GM21825 (cell line): ENCODE results near the gene FMNL2.

Experiments used
- ATAC-seq: cut with Tn5 transposase; IDR thresholded peaks from one replicate; pipeline ENCODE4 v1.9.1; 2021; ENCODE audit warnings: mild to moderate bottlenecking, moderate library complexity; ENCODE audit not compliant: unreplicated experiment

Gene FMNL2

DNA sequence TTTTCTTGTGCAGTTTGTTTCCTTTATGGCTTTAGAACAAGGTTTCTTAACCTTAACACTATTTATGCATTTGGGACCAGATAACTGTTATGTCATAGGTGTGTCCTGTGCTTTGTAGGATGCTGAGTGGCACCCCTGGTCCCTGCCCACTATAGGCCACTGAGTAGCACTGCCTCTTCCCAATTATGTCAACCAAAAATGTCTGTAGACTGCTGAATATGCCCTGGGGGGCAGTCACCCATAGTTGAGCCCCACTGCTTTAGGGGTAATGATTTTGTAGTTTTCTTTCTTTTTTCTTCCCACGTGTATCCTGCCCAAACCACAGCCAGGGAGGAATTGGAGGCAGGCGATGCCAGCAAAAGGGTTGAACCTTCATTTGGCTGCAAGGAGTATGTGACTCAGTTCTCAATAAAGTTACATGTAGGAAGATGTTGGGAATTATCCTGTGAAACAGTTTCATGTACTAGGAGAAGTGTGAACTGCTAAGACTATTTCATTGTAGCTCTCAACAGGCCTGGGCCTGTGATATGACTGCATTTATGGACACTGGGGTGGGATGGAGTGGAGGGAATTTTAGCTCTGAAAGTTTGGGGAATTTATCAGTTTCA lies 65.7 kb downstream of the FMNL2 start:
- no peak for ATAC-seq

DNA sequence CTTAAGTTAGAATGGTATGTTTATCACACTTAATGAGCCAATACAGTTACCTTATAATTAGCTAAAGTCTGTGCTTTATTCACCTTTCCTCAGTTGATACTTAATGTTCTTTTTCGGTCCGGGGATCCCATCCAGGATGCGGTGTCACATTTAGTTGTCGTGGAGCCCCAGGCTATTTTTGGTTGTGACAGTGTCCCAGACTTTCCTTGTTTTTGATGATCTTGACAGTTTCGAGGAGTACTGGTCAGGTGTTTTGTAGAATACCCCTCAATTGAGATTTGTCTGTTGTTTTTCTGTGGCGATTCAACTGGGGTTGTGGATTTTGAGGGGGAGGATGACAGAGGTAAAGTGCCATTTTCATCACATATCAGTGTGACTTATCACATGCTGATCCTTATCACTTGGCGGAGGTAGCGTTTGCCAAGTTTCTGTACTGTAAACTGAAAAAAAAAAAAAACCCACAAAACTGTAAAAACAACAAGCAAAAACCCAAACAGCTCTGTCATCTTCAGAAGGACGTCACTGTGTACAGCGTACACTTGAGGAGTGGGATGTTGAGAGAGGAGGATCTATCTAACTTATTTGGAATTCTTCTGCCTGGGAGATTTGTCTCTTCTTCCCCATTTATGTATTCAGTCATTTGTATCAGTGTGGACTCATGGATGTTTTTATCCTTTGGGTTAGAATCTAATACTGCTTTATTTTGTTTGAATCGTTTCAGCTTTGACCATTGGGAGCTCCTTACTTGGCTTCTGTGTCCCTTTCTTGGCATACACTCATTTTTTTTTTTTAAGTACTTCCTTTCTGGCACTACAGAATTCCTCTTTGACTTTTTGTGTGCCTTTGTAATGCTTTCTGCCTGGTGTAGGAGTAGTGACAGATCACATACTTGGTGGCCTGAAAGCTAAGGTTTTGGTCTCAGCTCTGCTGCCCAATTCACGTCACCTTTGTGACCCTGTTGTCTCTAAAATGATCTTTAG lies 68.1 kb downstream of the FMNL2 start:
- ATAC-seq: no peak

DNA sequence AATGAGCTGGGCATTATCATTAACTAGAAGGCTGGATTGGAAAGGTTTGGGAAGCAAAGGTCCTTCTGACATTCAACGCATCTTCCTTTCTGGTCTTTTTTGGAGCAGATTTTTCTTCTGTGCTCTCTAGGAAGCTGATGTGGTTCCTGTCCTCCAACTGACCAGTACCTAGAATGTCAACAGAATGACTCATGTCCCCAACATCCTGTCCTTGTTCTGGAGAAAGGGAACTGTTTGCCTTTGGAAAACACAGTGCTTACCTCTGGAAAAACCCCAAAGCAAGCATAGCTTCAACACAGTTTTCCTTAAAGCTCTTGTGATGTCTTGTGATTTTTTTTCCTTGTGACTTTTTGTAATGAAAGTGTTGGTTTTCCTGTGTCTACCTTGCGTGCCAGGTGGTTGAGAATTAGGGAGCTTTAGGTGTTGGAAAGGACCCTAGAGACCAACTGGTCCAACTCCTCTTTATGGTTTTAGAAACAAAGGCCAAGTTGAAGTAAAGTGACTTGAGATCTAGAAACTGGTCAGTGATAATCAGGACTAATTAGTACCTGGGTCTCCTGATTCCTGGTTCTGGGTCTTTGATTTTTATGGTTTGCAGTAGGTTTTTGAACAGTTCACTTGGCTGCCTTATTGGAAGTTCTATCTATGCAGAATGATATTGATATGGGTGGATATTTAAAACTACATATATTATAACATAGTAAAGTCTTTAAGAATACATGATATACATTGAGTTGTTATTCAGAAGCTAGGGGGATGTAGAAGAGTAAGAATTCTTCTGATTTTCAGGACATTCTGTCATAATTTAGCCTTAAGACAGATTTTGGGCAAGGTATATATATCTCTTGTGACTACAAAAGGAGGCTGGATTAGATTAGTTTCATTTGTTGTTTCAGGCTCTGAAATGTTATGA lies 70.5 kb downstream of the FMNL2 start:
- no peak for ATAC-seq

DNA sequence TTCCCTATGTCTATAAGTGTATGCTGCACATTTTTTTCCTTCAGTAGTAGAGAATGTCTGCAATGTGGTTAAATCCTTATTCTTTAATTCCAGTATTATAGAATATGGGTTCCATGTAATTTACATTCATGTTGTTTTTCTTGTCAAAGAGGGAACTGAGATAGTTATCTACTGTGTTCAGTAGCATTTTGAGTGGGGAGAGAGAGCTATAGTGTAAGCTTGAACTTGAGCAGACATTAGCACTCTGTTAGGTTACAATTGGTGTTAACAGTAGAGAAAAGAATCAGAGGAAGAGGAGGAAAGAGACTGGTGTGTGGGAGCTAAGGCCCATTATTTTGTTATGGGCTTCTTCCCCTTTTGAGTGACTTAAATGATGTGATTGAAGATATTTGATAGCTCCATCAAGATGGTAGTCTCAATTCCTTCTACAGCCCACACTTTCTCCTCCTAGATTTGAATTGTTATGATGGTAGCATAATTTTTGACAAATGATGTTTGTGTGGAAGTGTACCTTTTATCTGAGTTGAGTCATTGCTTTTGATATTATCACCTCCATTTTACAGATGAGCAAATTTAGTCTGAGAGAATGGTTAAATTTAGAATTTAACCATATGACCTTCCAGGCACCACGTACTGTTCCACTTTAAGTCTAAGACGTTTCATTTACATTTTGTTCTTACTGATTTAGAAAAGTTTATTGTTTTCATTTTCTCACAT lies 71.3 kb downstream of the FMNL2 start:
- ATAC-seq: peak; percentile 48

DNA sequence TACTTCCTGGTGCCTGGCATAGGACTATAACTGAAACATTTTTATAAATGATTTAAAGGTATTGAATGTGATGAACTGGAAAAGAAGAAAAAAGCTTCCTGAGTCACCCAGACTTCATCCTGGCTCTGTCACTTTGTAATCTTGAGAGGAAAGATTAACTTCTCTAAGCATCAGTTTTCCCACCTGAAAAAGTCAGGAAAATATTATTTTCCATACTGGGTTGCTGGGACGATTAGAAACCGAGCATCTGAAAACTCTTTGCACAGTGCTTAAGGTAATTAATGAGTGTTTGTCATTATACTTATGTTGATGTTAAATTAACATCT lies 71.8 kb downstream of the FMNL2 start:
- ATAC-seq: no peak

DNA sequence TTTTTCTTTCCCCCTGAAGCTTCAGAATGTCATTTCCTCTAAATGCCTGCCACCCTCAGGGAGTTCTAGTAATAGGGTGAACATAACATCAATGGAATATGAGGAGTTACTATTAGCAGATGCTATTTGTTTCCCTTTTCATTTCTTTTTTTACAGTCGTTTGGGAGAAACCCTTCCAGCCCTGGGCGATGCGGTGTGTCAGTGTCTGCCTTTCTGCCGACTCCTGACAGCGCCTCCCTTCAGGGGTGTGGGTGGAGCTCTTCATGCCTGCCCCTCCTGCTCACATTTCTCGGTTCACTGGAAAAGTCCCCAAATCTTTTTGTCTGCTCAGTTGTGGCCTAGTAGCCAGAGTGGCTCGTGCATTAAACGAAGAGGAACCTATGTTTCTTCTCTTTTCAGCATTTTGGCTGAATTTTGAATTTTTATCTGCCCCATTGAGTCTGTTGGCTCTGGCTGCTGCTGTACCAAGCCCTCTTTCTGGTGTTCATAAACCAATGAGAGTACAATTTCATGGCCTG lies 72.3 kb downstream of the FMNL2 start:
- peak; percentile 88 for ATAC-seq

DNA sequence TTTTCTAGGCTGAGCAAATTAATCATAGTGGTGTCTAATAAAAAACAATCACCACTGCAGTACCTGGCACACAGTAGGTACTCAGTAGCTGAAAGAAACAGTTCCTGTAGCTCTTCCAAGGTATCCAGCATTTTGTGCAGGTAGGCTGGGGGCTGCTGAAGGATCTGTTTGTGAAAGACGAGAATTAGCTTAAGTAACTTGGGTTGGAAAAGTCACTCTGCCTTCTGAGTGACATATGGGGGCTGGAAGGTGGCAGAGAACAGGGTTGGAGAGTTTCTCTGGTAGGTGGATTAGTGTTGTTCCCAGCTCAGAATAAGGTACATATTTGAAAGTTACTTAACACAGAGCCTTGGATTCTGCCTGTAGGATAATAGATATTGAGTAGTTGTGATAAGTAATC lies 72.8 kb downstream of the FMNL2 start:
- ATAC-seq: no peak

DNA sequence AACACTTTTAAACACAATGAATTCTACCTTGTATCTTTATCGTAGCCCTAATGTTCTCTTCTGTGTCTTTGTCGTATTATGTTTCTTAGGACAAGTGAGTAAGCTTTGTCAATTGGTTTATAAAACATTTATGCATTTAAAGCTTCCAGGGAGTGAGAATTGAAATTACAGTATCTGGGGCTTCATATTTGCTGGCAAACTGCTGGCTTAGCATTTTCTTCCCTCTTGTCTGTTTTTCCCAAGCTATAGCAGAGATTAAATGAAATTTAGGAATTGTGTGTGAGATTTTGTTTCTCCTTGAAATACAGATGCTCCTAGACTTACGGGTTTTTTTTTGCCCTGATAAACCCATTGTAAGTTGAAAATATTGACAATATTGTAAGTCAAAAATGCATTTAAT lies 73.3 kb downstream of the FMNL2 start:
- ATAC-seq: no peak

DNA sequence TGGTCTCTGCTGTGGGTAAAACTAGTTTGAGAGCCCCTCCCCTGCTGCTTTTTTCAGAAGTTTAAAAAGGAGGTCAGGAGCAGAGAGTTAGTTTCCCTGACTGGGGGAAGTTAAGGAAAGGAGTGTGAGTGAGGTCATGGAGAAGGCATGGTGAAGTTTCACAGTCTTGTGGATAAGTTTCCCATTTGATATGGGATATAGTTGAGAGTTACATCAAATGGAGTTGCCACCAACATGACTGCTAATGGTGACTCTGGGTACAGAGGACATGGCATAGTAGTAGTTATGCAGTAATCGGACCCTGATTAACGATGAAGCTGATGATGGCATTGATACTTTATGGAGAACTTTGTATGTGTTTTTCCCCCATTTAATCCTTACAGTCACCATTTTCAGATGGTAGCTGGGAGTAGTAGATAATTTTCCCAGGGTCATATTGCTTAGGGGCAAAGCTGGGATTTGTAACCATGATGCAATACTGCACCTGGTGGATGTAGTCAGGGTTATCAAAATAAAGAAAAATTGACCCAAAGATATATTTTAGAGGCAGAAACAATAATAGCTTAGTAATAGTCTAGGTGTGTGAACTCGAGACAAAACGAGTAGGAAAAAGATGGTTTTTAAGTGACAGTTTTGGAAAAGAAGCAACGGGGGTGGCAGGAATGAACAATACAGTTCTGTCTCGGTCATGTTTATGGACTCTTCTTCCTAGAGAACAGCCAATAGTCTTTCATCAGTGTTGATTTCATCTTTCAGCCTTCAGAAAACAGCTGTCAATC lies 74.6 kb downstream of the FMNL2 start:
- no peak for ATAC-seq

DNA sequence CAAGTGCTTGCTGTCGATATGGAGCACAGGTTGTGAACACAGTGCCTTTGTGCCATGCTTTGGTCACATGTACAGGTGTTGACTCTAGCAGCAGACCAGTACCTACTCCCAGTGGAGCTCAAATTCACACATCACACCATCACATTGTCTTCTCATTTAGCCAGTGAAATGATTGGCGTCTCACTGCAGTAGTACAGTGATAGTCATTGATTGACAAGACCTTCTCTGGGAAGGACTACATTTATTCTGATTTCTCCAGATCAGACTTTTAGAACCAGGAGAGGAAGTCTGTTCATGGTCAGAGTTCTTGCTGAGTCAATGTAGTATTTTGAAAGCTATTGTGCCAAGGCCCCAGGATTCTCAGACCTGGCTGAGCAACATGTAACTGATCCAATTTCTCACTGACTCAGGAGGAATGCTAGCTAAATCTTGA lies 75.2 kb downstream of the FMNL2 start:
- no peak for ATAC-seq

DNA sequence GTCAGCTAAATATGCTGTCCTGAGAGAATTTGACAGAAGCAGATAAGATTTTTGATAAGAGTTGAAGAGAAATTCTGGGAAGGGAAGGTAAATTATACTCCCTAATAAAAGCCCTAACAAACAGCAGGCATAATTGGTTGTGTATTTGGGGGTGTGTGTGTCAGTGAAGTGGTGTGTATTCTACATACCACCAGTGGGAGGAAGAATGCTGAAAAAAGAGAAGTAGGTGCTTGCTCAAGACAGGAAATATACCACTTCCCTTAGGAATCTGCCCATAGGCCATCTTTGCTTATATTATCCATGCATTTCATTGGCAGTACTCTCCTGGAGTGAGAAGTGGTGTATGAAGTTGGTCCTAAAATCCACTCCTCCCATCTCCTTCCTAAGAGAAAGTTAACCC lies 76.2 kb downstream of the FMNL2 start:
- no peak for ATAC-seq

DNA sequence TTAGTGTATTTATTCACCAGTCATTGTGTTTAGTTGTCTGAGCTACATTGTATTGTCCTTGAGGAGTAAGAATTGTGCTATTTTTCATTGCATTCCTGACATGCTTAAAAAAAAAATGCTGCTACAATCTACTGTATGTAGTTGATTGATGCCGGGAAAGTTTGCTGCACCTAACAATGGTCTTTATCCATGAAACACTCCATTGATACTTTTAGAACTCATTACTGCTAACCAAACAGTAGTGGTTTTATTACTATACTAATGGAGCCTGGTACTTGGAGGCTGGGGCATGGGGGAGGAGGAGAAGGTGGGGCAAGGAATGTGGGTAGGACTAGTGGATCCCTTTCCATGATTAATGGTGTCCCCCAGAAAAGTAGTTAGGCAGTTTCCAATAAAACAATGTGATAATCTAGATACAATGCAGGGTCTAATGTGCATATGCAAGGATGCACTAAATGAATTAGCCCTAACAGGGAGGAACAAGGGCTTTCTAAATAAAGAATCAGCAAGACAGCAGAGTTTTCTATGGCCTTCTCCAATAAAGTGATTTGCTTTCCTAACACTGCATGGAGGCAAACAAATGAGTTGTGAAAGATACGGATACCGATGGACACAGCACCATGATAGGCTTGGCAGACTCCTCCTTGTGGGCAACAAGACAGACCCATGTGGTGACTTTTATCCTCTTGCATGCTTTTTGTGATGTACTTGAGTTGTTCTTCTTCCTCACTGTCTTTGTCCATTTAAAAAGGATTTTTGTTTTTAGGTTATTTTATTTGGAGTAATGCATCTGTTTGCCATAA lies 78.5 kb downstream of the FMNL2 start:
- ATAC-seq: no peak

DNA sequence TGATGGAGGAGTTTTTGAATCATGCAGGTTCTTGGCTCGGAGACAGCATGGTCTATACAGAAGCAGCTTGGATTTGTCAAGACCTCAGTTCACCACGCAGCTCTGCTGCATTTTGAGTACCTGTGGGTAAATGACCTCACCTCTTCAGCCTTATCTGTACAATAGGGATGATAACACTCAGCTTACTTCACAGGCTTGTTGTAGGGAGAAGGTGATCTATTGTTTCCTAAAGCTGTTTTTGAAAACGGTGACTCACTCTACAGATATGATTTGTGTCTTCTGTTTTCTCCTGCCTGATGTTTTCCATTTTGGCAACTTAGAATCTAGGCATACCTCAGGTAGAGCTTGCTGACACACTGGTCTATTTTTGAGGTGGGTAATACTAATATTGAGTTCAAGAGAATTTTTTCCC lies 80.3 kb downstream of the FMNL2 start:
- no peak for ATAC-seq

DNA sequence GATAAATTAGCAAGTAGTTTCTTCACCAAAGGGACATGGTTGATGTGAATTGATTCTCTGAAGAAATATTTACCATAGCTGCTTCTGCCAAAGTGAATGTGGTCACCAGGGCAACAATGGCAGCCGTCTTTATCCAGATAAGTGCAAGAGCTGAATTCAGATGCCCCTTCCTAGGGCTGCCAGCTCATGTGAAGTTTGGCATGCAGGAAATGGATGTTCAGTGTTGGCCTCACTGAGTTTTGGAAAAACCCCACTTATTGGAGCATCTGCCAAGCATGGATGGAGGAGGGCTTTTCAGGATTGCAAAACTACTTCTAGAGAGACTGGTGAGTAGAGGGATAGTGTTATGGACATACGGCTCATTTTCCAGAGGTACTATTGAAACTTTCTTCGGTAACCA lies 80.8 kb downstream of the FMNL2 start:
- no peak for ATAC-seq

DNA sequence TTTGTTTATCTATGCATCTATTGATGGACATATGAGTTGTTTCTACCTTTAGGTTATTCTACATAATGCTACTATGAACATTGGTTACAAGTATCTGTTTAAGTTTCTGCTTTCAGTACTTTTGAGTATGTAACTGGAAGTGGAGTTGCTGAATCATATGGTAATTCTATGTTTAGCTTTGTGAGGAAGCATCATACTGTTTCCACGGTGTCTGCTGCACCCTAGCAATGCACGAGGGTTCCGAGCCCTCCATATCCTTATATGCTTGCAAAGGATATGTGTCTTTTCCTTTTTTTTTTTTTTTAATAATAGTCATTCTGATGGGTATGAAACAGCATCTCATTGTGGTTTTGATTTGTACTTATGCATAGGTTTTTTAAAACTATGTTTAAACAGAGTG lies 83.7 kb downstream of the FMNL2 start:
- ATAC-seq: peak; percentile 34

DNA sequence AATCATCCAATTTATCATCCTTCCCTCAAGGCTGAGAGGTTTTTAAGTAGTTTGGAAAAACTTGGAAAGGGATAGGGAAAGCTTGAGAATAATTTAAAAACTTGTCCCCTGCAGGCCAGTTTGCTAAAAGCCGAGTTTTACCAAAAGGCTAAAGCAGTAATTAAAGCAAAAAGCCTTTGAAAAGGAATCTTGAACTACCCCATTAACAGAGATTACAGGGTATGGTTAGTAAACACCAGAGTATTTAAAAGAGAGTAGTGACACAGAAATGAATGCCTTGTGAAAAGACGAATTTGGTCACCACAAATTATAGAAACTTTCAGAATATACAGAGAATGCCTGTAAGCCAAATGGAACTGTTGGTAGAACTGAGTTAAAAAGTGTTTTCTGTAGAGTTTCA lies 85.0 kb downstream of the FMNL2 start:
- ATAC-seq: no peak

DNA sequence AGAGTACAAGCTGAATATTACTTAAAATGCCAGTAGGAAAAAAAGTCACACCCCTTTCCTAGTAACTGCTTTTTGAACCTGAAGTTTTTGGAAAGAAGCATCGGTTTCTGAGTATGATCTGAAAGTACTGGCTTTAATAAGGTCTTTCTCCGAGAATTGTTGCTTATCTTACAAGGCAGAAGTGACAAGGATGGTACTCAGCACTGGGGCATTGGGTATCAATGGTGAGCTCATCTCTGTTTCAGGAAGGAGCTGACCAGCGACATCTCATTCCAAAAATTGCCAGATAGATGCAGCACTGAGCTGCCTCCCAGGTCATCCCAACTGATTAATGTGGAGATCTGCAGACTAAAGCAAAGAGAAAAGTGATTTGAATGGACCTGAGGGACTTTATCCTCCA lies 85.4 kb downstream of the FMNL2 start:
- no peak for ATAC-seq

DNA sequence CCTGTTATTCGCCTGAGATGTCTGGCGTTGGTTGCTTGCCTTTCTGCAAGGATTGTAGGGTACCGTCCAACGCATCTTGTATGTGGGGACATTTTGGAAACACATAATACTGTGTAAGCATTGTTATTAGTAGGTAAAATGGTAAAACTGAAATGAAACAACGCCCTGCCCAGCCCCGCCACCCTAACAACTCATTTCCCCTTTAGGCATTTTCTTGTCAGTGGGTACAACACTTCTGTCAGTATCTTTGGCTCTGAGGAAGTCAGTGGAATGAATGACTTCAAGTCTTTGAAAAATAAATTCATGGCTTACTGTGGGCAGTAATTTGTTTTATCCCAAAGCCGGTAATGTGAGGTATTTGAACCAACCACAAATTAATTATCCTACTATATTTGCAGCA lies 86.0 kb downstream of the FMNL2 start:
- no peak for ATAC-seq
